T47D (cell line): ENCODE data around the gene FEM1A.
"Not testable (repeated sequence)": the region's sequence is repeated elsewhere in the genome, so short reads cannot be mapped to it uniquely, and the experiment has no call there.

Source experiments
- DNase-seq, 2 experiments: peaks; one replicate each; pipeline versions ENCODE4 v3.0.0 to v3.0.0-alpha.2; 2011 to 2012; ENCODE audit warnings: low read depth in 1 of 2, low spot score in 1 of 2
- JUND ChIP-seq: IDR thresholded peaks from 2 replicates; pipeline ENCODE4 v1.6.1; 2012; ENCODE audit warnings: low read depth
- in situ Hi-C: cut with HindIII; loops from 2 replicates; pipeline ENCODE4 v1.10.0; 2016; ENCODE audit warnings: low sequenced_read_pairs, low pct_unique_long_range_greater_than_20kb

Gene FEM1A

GRCh38 chr19:4781801-4782200 lies 9.7 kb upstream of the FEM1A start:
- DNase-seq = no peak
- no peak for TF ChIP-seq JUND
- in situ Hi-C loops = no loop called here

DNA sequence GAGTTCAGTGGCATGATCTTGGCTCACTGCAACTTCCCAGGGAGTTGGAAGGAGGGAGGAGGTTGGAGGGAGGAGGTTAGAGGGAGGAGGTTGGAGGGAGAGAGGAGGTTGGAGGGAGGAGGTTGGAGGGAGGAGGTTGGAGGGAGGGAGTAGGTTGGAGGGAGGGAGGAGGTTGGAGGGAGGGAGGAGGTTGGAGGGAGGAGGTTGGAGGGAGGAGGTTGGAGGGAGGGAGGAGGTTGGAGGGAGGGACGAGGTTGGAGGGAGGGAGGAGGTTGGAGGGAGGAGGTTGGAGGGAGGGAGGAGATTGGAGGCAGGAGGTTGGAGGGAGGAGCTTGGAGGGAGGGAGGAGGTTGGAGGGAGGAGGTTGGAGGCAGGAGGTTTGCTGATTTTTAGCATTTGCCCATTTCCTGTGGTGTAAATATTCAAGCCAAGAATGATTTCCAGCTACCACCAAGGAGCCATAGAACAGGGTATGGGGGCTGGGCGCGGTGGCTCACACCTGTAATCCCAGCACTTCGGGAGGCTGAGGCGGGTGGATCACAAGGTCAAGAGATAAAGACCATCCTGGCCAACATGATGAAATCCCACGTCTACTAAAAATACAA lies 5.0 kb upstream of the FEM1A start:
- in situ Hi-C loops = not testable (repeated sequence)
- DNase-seq = peak in 1 of 2 experiments; percentile 64

- in situ Hi-C loops, DNase-seq: not testable (repeated sequence)
These were observed 708 bp downstream of the FEM1A start for GRCh38 chr19:4792019-4792865.

DNA sequence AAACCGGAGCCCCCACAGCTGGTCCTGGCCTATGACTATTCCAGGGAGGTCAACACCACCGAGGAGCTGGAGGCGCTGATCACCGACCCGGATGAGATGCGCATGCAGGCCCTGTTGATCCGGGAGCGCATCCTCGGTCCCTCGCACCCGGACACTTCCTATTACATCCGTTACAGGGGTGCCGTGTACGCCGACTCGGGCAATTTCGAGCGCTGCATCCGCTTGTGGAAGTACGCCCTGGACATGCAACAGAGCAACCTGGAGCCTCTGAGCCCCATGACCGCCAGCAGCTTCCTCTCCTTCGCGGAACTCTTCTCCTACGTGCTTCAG lies 1.3 kb downstream of the FEM1A start:
- in situ Hi-C loops, DNase-seq: not testable (repeated sequence)

DNA sequence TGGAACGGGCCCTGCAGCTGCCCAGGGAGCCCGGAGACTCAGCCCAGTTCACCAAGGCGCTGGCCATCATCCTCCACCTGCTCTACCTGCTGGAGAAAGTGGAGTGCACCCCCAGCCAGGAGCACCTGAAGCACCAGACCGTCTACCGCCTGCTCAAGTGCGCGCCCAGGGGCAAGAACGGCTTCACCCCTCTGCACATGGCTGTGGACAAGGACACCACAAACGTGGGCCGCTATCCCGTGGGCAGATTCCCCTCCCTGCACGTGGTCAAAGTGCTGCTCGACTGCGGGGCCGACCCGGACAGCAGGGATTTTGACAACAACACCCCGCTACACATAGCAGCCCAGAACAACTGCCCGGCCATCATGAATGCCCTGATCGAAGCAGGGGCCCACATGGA lies 1.7 kb downstream of the FEM1A start:
- in situ Hi-C loops = not testable (repeated sequence)

GRCh38 chr19:4794971-4795370 lies 3.4 kb downstream of the FEM1A start:
- no peak for DNase-seq
- no peak for TF ChIP-seq JUND
- in situ Hi-C loops = no loop called here

More for the DNA sequence above, 1.7 kb downstream of the FEM1A start:
- not testable (repeated sequence) for DNase-seq

- TF ChIP-seq JUND = no peak
- DNase-seq = no peak
- in situ Hi-C loops = no loop called here
These were observed 3.9 kb downstream of the FEM1A start for GRCh38 chr19:4795400-4795799.

DNA sequence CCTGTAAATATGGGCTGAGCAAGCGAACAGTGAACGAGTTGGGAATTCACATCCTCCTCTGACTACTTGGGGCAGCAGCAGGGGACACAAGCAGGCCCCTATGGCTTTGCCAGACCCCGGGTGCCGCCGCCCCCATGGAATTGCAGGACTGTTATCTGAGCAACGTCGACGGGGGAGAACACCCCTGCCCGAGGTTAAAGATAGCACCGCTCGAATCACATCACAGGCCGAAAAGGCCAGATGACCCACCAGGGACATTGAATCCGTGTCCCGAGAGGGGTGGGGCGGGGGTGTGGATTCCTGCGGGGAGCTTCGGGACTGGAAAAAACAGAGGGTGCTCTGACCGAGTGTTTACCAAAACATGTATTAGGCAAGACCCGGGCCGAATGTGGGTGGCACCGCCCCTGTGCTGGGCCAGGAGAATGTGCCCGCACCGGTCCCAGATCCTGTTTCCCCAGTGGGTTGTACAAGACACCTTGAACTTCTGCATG lies 9.1 kb downstream of the FEM1A start:
- DNase-seq = peak; percentile 49 to 97
- in situ Hi-C loops = no loop called here
- TF ChIP-seq JUND = 0 out of 2 replicates have a peak, but pooled peaks have one; percentile 18

- DNase-seq = no peak
- in situ Hi-C loops = no loop called here
- no peak for TF ChIP-seq JUND
These were observed 9.6 kb downstream of the FEM1A start for GRCh38 chr19:4801085-4801619.

- in situ Hi-C loops = no loop called here
- TF ChIP-seq JUND = no peak
- DNase-seq = no peak
These were observed 11.2 kb downstream of the FEM1A start for GRCh38 chr19:4802711-4803110.

DNA sequence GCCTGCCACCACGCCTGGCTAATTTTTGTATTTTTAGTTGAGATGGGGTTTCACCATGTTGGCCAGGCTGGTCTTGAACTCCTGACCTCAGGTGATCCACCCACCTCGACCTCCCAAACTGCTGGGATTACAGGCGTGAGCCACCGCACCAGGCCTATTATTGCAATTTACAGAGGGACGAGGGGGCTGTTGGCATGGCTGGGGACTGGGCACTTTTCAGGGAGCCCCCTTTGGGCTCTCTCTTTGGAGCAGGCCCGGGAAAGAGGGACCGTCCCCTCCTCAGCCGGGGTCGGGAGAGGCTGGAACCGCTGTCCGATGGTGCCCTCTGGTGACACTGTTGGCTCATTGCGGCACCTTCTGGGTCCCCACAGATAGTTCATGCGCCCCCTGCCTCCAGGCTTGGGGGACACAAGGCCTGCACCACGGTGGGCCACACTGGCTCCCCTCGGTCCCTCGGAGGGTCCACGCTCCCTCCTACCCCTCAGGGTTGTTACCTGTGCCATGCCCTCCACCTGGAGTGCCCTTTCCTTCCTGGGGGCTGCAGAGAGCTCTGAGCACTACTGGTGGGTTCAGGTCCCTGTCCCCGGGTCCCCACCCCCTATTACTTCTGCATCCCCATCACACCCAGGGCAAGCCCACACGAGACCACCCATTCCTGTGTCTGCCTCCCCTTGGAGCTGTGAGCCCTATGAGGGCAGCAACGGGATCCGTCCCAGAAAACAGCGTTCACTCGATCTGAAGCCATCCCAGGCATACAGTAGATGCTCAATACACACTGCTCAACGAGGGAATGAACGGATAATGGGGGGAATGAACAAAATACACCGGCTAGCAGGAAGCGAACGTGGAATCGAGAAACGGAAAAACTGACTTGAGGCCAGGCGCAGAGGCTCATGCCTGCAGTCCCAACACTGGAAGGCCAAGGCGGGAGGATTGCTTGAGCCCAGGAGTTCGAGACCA lies 12.5 kb downstream of the FEM1A start:
- in situ Hi-C loops = no loop called here
- no peak for TF ChIP-seq JUND
- DNase-seq = peak in 1 of 2 experiments; percentile 66

DNA sequence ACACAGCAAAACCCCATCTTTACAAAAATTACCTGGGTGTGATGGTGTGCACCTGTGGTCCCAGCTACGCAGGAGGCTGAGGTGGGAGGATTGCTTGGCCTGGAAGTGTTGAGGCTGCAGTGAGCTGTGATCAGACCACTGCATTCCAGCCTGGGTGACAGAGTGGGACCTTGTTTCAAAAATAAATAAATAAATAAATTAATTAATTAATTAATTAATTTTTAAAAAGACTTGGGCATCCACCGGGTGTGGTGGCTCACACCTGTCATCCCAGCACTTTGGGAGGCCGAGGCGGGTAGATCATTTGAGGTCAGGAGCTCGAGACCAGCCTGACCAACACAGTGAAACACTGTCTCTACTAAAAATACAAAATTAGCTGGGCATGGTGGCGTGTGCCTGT lies 13.6 kb downstream of the FEM1A start:
- DNase-seq, in situ Hi-C loops: not testable (repeated sequence)
